Progenitor cell of endocrine pancreas (in vitro differentiated cells): ENCODE data around the gene GNS. TPM values are rescaled to one million over a fixed set of nuclear protein-coding genes. Genes with fewer than 3 reads are reported as not detected.

Experiments used
- DNase-seq: peaks from one replicate; pipeline ENCODE4 v3.0.0; 2021; ENCODE audit warnings: low spot score; ENCODE audit not compliant: unreplicated experiment
- H3K27ac Mint-ChIP-seq: 2 replicates; pipeline ENCODE4 v1.8.0; 2021; ENCODE audit warnings: mild to moderate bottlenecking, moderate library complexity, mixed read lengths
- H3K27me3 Mint-ChIP-seq: 2 replicates; pipeline ENCODE4 v1.8.0; 2021; ENCODE audit warnings: mixed read lengths
- H3K36me3 Mint-ChIP-seq: 2 replicates; pipeline ENCODE4 v1.8.0; 2022; ENCODE audit warnings: mixed read lengths; ENCODE audit not compliant: insufficient read depth
- H3K4me1 Mint-ChIP-seq: 2 replicates; pipeline ENCODE4 v1.8.0; 2021; ENCODE audit warnings: low read depth, mixed read lengths
- H3K4me3 Mint-ChIP-seq: 2 replicates; pipeline ENCODE4 v1.8.0; 2021; ENCODE audit warnings: low read depth, mild to moderate bottlenecking, moderate library complexity, mixed read lengths
- H3K9me3 Mint-ChIP-seq: 2 replicates; pipeline ENCODE4 v1.8.0; 2021; ENCODE audit warnings: low read depth, mixed read lengths
- total RNA-seq: library from RNA; stranded (reverse); gene quantifications from 2 replicates; pipeline ENCODE4 v1.2.1, GENCODE V29; 2021
- TF ChIP-seq, protein P1 (sequence below): fragments of 200-600 bp; sonication (generic); IDR thresholded peaks from one replicate; pipeline ENCODE4 v1.5.0; 2021; ENCODE audit warnings: antibody characterized with exemption, mild to moderate bottlenecking; ENCODE audit not compliant: unreplicated experiment

GNS gene
- total RNA-seq, 1 donor from 2014 or later, result 78.8 TPM

DNA sequence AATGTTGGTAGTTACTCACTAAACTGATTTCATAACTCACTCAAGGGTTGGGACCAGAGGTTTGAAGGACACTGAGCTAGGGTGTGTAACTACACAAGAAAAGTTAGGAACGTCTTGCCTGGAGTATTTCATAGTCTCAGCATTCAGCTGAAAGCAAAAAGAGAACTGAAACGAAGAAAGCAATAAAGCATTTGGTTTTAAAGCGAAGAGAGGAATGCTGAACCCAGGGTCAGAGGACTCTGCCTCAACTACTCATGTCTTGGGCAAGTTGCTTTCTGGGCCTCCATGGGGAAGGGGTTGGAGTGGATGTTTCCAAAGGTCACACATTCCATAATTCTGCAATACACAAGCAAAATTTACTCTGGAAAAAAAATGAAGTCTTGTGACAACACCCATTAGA, 1.4 kb downstream of the GNS start:
- TF ChIP-seq, protein P1, sequence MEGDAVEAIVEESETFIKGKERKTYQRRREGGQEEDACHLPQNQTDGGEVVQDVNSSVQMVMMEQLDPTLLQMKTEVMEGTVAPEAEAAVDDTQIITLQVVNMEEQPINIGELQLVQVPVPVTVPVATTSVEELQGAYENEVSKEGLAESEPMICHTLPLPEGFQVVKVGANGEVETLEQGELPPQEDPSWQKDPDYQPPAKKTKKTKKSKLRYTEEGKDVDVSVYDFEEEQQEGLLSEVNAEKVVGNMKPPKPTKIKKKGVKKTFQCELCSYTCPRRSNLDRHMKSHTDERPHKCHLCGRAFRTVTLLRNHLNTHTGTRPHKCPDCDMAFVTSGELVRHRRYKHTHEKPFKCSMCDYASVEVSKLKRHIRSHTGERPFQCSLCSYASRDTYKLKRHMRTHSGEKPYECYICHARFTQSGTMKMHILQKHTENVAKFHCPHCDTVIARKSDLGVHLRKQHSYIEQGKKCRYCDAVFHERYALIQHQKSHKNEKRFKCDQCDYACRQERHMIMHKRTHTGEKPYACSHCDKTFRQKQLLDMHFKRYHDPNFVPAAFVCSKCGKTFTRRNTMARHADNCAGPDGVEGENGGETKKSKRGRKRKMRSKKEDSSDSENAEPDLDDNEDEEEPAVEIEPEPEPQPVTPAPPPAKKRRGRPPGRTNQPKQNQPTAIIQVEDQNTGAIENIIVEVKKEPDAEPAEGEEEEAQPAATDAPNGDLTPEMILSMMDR, result no peak
- no peaks in the 10 kb centered on the region for H3K27me3 Mint-ChIP-seq
- H3K36me3 Mint-ChIP-seq, result peaks cover 6% of the 10 kb centered on the region

DNA sequence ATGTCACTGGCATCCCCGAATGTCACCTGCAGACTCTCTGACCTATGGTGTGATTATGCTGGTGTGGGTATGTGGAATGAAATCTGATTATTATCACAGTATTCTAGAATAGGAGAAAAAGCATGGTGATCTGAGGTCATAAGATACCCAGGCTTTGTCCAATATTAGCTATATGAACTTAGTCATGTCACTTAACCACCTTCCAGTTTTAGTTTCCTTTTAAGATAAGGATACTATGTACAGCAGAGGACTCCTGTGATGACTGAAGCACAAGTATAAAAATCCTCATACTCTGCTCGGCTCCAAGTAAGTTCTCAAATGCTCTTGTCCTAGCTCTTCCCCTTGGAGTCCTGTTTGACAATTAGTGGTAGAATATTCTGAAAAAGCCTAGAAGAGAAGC, 2.8 kb downstream of the GNS start:
- no peak overlapping the region for H3K27ac Mint-ChIP-seq
- TF ChIP-seq, protein P1, result no peak
- no peaks in the 10 kb centered on the region for H3K27me3 Mint-ChIP-seq
- DNase-seq, result no peak
- peaks cover 12% of the 10 kb centered on the region for H3K4me1 Mint-ChIP-seq
- no peak overlapping the region for H3K4me3 Mint-ChIP-seq
- H3K9me3 Mint-ChIP-seq, result no peaks in the 10 kb centered on the region
- H3K36me3 Mint-ChIP-seq, result peaks cover 6% of the 10 kb centered on the region

More for the DNA sequence above, 1.4 kb downstream of the GNS start:
- no peaks in the 10 kb centered on the region for H3K9me3 Mint-ChIP-seq
- peaks cover 12% of the 10 kb centered on the region for H3K4me1 Mint-ChIP-seq
- no peak overlapping the region for H3K27ac Mint-ChIP-seq
- no peak for DNase-seq
- H3K4me3 Mint-ChIP-seq, result peak overlapping the region; percentile 84

DNA sequence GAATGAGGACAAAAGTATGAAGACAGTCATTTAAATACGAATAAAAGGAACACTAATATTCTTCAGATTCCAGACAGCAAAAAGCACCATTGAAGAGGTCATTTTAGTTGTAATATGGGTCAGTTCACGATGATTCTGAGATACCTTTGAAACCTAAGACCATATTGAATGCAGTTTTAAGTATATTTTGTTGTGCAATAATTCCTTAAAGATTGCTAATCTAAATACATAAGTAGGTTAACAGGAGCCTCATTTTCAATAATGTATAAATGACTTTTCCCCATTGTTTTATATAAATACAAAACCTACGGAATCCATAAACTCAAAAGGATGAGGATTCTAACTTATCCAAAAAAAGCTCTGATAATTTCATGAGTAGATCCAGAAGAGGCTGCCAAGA, 5.8 kb downstream of the GNS start:
- Mint-ChIP-seq H3K36me3 (peaks cover 13% of the 10 kb centered on the region), H3K27me3 (no peaks in the 10 kb centered on the region), H3K4me3 (no peak overlapping the region), H3K27ac (no peak overlapping the region), H3K9me3 (no peaks in the 10 kb centered on the region), H3K4me1 (peaks cover 8% of the 10 kb centered on the region)
- TF ChIP-seq, protein P1, result no peak
- DNase-seq, result no peak

DNA sequence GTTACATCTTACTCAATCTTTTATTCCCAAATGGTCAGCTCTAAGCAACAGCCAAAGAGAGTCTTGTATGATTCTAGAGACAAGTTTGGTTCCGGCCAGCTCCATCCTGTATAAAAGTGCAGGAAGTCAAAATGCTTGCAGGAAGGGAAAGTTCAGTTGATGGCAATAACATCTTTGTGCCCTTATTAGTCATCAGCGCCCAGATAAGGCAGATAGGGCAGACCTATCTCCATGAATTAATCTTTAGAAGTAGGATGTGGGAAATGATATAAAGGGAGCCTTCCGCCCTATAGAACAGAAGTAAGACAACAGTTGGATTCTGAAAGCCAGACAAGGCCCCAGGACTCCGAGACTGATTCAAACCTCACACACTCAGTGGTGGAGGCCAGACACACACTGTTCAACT, 6.4 kb downstream of the GNS start:
- Mint-ChIP-seq H3K9me3 (no peaks in the 10 kb centered on the region), H3K4me1 (peaks cover 6% of the 10 kb centered on the region), H3K27ac (no peak overlapping the region), H3K27me3 (no peaks in the 10 kb centered on the region), H3K36me3 (peaks cover 13% of the 10 kb centered on the region), H3K4me3 (no peak overlapping the region)
- DNase-seq, result no peak
- TF ChIP-seq, protein P1, result no peak

DNA sequence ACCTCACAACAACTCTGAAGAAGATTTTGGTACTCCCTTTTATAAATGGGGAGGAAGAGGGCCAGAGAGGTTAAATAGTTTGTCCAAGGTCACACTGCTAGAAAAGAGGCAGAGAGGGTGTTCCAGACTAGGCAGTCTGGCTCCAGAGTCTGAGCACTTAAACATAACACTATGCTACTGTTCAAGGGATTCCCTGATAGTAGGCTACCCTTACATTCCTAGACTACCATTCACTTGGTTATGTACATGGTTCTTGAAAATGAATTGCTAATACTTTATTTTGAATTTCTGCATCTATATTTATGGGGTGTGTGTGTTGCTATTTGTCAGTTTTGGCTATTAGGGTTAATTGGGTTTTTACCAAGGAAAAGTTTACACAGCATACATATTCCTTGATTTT, 7.2 kb downstream of the GNS start:
- Mint-ChIP-seq H3K36me3 (peaks cover 15% of the 10 kb centered on the region), H3K27me3 (no peaks in the 10 kb centered on the region), H3K4me3 (no peak overlapping the region), H3K4me1 (no peaks in the 10 kb centered on the region), H3K9me3 (no peaks in the 10 kb centered on the region), H3K27ac (no peak overlapping the region)
- TF ChIP-seq, protein P1, result no peak
- no peak for DNase-seq
